ENCODE results near the gene FIP1L1.

GRCh38 chr4:53497487-53498244 lies 120.2 kb downstream of the FIP1L1 start:
- no peak for TF ChIP-seq CTCF (IDR thresholded peaks at IDR 0.05 in 2 of 3, conservative IDR thresholded peaks at IDR 0.05 in 1 of 3; ENCODE audit: control insufficient read depth in 2 of 3, extremely low read depth in 1 of 3, insufficient read depth in 1 of 3, low read depth in 3 of 3, low read length in 3 of 3)
- TF ChIP-seq CBX5 (IDR thresholded peaks at IDR 0.05; ENCODE audit: low read depth): no peak

Data from GM12878 (cell line).